PC-3 (cell line): ENCODE measurements around the gene ZBTB7B. TPM values are rescaled to one million over a fixed set of nuclear protein-coding genes. Genes with fewer than 3 reads are reported as not detected.

Experiments used
- ATAC-seq: fragments of 200-7000 bp; cut with Tn5 transposase; 2 replicates; pipeline ENCODE4 v1.9.1; 2020; ENCODE audit warnings: mild to moderate bottlenecking, moderate library complexity
- BruUV-seq: library from RNA; stranded (reverse); fragments of 400-500 nt; replicated peaks from 2 replicates; lab custom pipeline; 2021; lab: Mats Ljungman, UMichigan
- CTCF ChIA-PET: fragments of 300-600 bp; sonication (Branson Sonifier 250); formaldehyde crosslinking; loops from one replicate; lab custom pipeline; 2022; ENCODE audit warnings: antibody characterized with exemption; lab: Charles Lee
- POLR2A ChIA-PET: fragments of 300-600 bp; sonication (Branson Sonifier 250); formaldehyde crosslinking; loops from one replicate; lab custom pipeline; 2022; ENCODE audit warnings: antibody characterized with exemption; ENCODE audit not compliant: unreplicated experiment; lab: Charles Lee
- DNase-seq: peaks from one replicate; pipeline ENCODE4 v3.0.0-alpha.2; 2015
- H2AFZ ChIP-seq: fragments of 300-600 bp; sonication (generic); 2 replicates; pipeline ENCODE4 v1.6.0; 2016; ENCODE audit warnings: antibody characterized with exemption, low read length
- H3F3A ChIP-seq: fragments of 300-600 bp; sonication (generic); one replicate; pipeline ENCODE4 v1.6.0; 2017; ENCODE audit warnings: antibody characterized with exemption, low read length, control low read depth, mild to moderate bottlenecking; ENCODE audit not compliant: unreplicated experiment
- H3K27ac ChIP-seq: fragments of 300-600 bp; sonication (generic); 2 replicates; pipeline ENCODE4 v1.5.1; 2016; ENCODE audit warnings: mild to moderate bottlenecking, low read length
- H3K27me3 ChIP-seq: fragments of 300-600 bp; sonication (generic); 2 replicates; pipeline ENCODE4 v1.6.1; 2016; ENCODE audit warnings: low read length, mixed read lengths
- H3K36me3 ChIP-seq: fragments of 300-600 bp; sonication (generic); 2 replicates; pipeline ENCODE4 v1.6.1; 2016; ENCODE audit warnings: low read depth, mixed run types, low read length, mixed read lengths
- H3K4me1 ChIP-seq: fragments of 300-600 bp; sonication (generic); 2 replicates; pipeline ENCODE4 v1.5.1; 2016; ENCODE audit warnings: low read length; ENCODE audit not compliant: insufficient read depth
- H3K4me2 ChIP-seq: fragments of 300-600 bp; sonication (generic); 2 replicates; pipeline ENCODE4 v1.6.0; 2016; ENCODE audit warnings: low read length
- H3K4me3 ChIP-seq: fragments of 300-600 bp; sonication (generic); 2 replicates; pipeline ENCODE4 v1.5.1; 2016; ENCODE audit warnings: mild to moderate bottlenecking, low read length, mixed read lengths
- H3K79me2 ChIP-seq: fragments of 300-600 bp; sonication (generic); 2 replicates; pipeline ENCODE4 v1.6.1; 2017; ENCODE audit warnings: low read length, mixed read lengths
- H3K9ac ChIP-seq: fragments of 300-600 bp; sonication (generic); 2 replicates; pipeline ENCODE4 v1.6.0; 2016; ENCODE audit warnings: mild to moderate bottlenecking, low read length
- H3K9me2 ChIP-seq: fragments of 300-600 bp; sonication (generic); replicated peaks from 2 replicates; pipeline ENCODE4 v1.6.1; 2016; ENCODE audit warnings: mixed run types, low read length, mixed read lengths
- H3K9me3 ChIP-seq: fragments of 300-600 bp; sonication (generic); 2 replicates; pipeline ENCODE4 v1.6.1; 2016; ENCODE audit warnings: low read length, mixed read lengths
- H4K20me1 ChIP-seq: fragments of 300-600 bp; sonication (generic); 2 replicates; pipeline ENCODE4 v1.6.1; 2016; ENCODE audit warnings: low read length, mixed read lengths
- EZH2 ChIP-seq: fragments of 300-600 bp; sonication (generic); IDR thresholded peaks from one replicate; pipeline ENCODE4 v1.6.1; 2017; ENCODE audit warnings: antibody characterized with exemption, mild to moderate bottlenecking, low read length; ENCODE audit not compliant: unreplicated experiment
- EZH2phosphoT487 ChIP-seq: fragments of 300-600 bp; sonication (generic); IDR thresholded peaks from 2 replicates; pipeline ENCODE4 v1.6.1; 2018; ENCODE audit warnings: mild to moderate bottlenecking, antibody characterized with exemption, low read length, borderline replicate concordance
- intact Hi-C: fragments of 100-400 bp; cut with micrococcal nuclease; formaldehyde crosslinking; loops from 2 replicates; pipeline ENCODE4 v1.9.0; 2023
- total RNA-seq: library from RNA; depleted of rRNA; stranded (reverse); fragments of >200 nt; gene quantifications from 2 replicates; pipeline ENCODE4 v1.2.3, GENCODE V29; 2014
- TF ChIP-seq, protein P1 (sequence below): fragments of 300-600 bp; sonication (generic); conservative IDR thresholded peaks from 2 replicates; pipeline ENCODE4 v1.5.1; 2017; ENCODE audit warnings: antibody characterized with exemption, low read depth, mild to moderate bottlenecking, low read length

The ZBTB7B gene
- total RNA-seq, 1 experiment from 2014 or later: 39.7 TPM

DNA sequence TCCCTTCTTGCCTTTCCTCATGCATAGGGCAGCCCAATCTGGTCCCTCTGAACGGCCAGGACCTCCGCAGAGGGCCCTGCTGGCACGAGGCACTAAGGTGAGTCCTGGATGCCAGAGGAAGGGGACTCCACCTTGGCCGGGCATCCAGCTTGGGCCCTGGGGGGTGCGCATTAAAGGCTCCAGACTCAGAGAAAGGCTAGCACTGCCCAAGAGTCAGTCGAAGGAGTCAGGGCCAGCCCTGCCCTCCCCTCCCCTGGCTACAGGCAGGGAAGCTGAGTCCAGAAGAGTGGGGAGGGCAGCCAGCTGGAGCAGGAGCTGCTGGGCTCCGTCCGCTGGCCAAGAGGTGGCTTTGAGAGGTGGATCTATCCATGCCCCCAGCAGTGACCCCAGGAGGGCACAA is 58.1 kb downstream of the ZBTB7B start:
- POLR2A ChIA-PET: no interaction called here
- DNase-seq (no peak), ATAC-seq (no peak)
- no TSS peak for BruUV-seq
- no peak overlapping the region for H3K4me2 ChIP-seq
- no peaks in the 10 kb centered on the region for H3K27me3 ChIP-seq
- CTCF ChIA-PET: interaction anchor here (1.3 to 1.7 kb wide), 2 partner anchors 16 to 24 kb away, joined by 3 to 9 read pairs; no protein-coding TSS in a partner anchor
- H3K36me3 ChIP-seq: peaks cover 42% of the 10 kb centered on the region
- no peak overlapping the region for H2AFZ ChIP-seq
- H3K27ac ChIP-seq: no peak overlapping the region
- peaks cover 21% of the 10 kb centered on the region for H3K4me1 ChIP-seq
- no peaks in the 10 kb centered on the region for H3K9me2 ChIP-seq
- no peak overlapping the region for H3K9ac ChIP-seq
- H3K9me3 ChIP-seq: no peaks in the 10 kb centered on the region
- no peaks in the 10 kb centered on the region for H4K20me1 ChIP-seq
- no peak overlapping the region for H3K4me3 ChIP-seq
- intact Hi-C loops: loop anchor here (2.0 to 5.0 kb wide), 2 partner anchors 16 to 88 kb away; partner anchors contain the start of genes CKS1B and SHC1
- TF ChIP-seq, protein P1, sequence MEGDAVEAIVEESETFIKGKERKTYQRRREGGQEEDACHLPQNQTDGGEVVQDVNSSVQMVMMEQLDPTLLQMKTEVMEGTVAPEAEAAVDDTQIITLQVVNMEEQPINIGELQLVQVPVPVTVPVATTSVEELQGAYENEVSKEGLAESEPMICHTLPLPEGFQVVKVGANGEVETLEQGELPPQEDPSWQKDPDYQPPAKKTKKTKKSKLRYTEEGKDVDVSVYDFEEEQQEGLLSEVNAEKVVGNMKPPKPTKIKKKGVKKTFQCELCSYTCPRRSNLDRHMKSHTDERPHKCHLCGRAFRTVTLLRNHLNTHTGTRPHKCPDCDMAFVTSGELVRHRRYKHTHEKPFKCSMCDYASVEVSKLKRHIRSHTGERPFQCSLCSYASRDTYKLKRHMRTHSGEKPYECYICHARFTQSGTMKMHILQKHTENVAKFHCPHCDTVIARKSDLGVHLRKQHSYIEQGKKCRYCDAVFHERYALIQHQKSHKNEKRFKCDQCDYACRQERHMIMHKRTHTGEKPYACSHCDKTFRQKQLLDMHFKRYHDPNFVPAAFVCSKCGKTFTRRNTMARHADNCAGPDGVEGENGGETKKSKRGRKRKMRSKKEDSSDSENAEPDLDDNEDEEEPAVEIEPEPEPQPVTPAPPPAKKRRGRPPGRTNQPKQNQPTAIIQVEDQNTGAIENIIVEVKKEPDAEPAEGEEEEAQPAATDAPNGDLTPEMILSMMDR: no peak
- TF ChIP-seq EZH2: no peak
- no peak for TF ChIP-seq EZH2phosphoT487
- H3F3A ChIP-seq: no peaks in the 10 kb centered on the region
- H3K79me2 ChIP-seq: peaks cover 14% of the 10 kb centered on the region

GRCh38 chr1:155061381-155062150 is 59.0 kb downstream of the ZBTB7B start:
- no TSS peak for BruUV-seq
- H3K27me3 ChIP-seq: no peaks in the 10 kb centered on the region
- H3K4me1 ChIP-seq: peaks cover 21% of the 10 kb centered on the region
- TF ChIP-seq EZH2phosphoT487 (no peak), EZH2 (no peak)
- TF ChIP-seq, protein P1: peak; percentile 99
- H3K4me2 ChIP-seq: no peak overlapping the region
- H3K9me3 ChIP-seq: no peaks in the 10 kb centered on the region
- H3K36me3 ChIP-seq: peaks cover 34% of the 10 kb centered on the region
- H2AFZ ChIP-seq: no peak overlapping the region
- ATAC-seq (peak; percentile 47), DNase-seq (peak; percentile 97)
- H3K79me2 ChIP-seq: peaks cover 14% of the 10 kb centered on the region
- H3K27ac ChIP-seq: no peak overlapping the region
- CTCF ChIA-PET: interaction anchor here (0.6 to 1.7 kb wide), 7 partner anchors 9 to 24 kb away, joined by 3 to 9 read pairs (median 4); partner anchors contain the start of gene EFNA3
- intact Hi-C loops: loop anchor here (2.0 to 5.0 kb wide), 2 partner anchors 17 to 89 kb away; partner anchors contain the start of genes CKS1B and SHC1
- POLR2A ChIA-PET: no interaction called here
- no peaks in the 10 kb centered on the region for H4K20me1 ChIP-seq
- no peak overlapping the region for H3K4me3 ChIP-seq
- H3F3A ChIP-seq: no peaks in the 10 kb centered on the region
- H3K9ac ChIP-seq: no peak overlapping the region
- H3K9me2 ChIP-seq: no peaks in the 10 kb centered on the region
